GM12875 (cell line): ENCODE results near the gene STAU1.

Source experiments
- H3K4me3 ChIP-seq: one replicate; pipeline ENCODE4 v1.5.1; 2011; ENCODE audit warnings: low read depth, low read length, control low read depth
- CTCF ChIP-seq: IDR thresholded peaks from 2 replicates; pipeline ENCODE4 v1.5.1; 2011; ENCODE audit warnings: low read depth, mild to moderate bottlenecking, control low read depth, inconsistent platforms, low read length, moderate library complexity, borderline replicate concordance; ENCODE audit not compliant: insufficient read depth

The STAU1 gene, protein sequence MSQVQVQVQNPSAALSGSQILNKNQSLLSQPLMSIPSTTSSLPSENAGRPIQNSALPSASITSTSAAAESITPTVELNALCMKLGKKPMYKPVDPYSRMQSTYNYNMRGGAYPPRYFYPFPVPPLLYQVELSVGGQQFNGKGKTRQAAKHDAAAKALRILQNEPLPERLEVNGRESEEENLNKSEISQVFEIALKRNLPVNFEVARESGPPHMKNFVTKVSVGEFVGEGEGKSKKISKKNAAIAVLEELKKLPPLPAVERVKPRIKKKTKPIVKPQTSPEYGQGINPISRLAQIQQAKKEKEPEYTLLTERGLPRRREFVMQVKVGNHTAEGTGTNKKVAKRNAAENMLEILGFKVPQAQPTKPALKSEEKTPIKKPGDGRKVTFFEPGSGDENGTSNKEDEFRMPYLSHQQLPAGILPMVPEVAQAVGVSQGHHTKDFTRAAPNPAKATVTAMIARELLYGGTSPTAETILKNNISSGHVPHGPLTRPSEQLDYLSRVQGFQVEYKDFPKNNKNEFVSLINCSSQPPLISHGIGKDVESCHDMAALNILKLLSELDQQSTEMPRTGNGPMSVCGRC

GRCh38 chr20:49187851-49188641 lies at the start of gene STAU1:
Gene STAU1, minus strand, starts transcription at chr20:49188334. Its CDS starts 22,133 bp downstream, at chr20:49166201.
- peak within 1 kb of the TSS; percentile 71 for H3K4me3 ChIP-seq
- TF ChIP-seq CTCF: no peak

DNA sequence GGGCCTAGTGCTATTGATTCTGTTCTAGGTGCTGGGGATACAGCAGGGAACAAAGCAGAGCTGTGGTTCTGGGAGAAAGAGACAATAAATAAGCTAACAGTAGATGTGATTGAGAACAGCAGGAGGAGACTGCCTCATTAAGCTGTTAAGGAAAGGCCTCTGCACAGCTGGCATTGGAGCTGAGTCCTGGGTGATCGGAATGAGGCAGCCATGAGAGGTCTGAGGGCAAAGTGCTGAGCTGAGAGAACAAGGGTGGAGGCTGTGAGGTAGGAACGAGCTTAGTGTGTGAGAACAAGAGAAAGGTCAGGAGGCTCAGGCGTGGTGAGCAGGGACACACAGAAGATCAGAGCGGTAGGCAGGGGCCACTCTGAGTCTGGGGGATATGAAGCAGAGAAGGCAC lies 49.4 kb upstream of the STAU1 start:
- TF ChIP-seq CTCF: no peak

DNA sequence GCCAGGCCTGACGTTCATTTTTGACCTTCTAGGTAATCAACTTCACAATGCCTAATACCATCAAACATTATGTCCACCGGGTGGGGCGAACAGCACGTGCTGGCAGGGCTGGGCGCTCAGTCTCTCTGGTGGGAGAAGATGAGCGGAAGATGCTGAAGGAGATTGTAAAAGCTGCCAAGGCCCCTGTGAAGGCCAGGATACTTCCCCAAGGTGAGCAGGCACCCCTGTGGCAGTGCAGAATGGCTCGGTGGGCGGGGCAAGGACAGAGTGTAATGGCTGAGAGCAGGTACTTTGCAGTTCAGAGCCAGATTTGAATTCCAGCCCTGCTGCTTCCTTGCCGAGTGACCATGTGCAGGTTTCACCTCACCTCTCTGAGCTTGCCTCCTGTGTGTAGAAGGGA lies 48.2 kb upstream of the STAU1 start:
- TF ChIP-seq CTCF: no peak
- no peak overlapping the region for H3K4me3 ChIP-seq

More for the DNA sequence above, 49.4 kb upstream of the STAU1 start:
- H3K4me3 ChIP-seq: no peak overlapping the region

GRCh38 chr20:49234831-49235230 lies 46.7 kb upstream of the STAU1 start:
- no peak overlapping the region for H3K4me3 ChIP-seq
- no peak for TF ChIP-seq CTCF

- TF ChIP-seq CTCF: no peak
- H3K4me3 ChIP-seq: no peak overlapping the region
Measured at GRCh38 chr20:49233226-49233625, 45.1 kb upstream of the STAU1 start.

GRCh38 chr20:49231471-49231870 lies 43.3 kb upstream of the STAU1 start:
- H3K4me3 ChIP-seq: no peak overlapping the region
- TF ChIP-seq CTCF: no peak
